Stimulated activated CD8-positive, alpha-beta memory T cell treated with anti-CD3 and anti-CD28 coated beads, Interleukin-7, amount 100 ng/mL, for 48 hours (primary cell): Measurements from ENCODE around the gene DDX54.
"Not testable (repeated sequence)": the region's sequence is repeated elsewhere in the genome, so short reads cannot be mapped to it uniquely, and the experiment has no call there.

Experiments
- DNase-seq, 2 donors: peaks; one replicate each; pipeline ENCODE4 v3.0.0-alpha.2; 2020; ENCODE audit warnings: low read depth in 1 of 2; ENCODE audit errors: extremely low read depth in 1 of 2

Gene DDX54

GRCh38 chr12:113128802-113129663 lies 56.2 kb downstream of the DDX54 start:
- DNase-seq: no peak

GRCh38 chr12:113127791-113128199 lies 57.5 kb downstream of the DDX54 start:
- DNase-seq: no peak

DNA sequence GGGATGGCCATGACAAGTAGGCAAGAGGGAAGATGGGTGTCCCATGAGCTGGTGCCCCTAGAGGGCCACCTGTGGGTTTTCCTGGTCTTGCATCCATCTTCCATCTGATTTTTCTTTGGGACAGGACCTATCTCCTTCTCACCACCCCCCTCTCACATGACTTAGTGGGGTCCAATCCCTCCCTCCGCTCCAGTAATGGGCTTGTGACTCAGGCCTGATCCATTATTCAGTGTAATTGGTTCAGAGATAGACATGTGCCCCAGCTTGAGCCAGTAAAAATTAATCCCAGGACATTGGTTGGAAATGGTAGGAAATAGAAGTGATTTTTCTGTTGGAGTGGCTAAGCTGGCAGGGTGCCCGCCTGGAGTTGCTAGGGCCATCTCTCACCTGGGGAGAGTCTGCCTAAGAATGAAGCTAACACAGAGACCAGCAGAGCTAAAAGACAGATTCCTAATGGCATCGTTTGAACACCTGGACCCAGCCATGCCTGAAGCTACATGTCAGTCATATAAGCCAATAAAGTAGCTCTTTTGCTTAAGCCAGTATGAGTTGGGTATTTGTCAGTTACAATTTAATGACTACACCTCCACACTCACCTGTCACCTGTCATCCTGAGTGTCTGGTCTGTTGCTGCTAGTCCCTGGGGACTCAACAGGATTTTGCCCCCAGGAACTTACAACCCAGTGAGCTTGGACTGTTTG lies 64.5 kb downstream of the DDX54 start:
- no peak for DNase-seq

DNA sequence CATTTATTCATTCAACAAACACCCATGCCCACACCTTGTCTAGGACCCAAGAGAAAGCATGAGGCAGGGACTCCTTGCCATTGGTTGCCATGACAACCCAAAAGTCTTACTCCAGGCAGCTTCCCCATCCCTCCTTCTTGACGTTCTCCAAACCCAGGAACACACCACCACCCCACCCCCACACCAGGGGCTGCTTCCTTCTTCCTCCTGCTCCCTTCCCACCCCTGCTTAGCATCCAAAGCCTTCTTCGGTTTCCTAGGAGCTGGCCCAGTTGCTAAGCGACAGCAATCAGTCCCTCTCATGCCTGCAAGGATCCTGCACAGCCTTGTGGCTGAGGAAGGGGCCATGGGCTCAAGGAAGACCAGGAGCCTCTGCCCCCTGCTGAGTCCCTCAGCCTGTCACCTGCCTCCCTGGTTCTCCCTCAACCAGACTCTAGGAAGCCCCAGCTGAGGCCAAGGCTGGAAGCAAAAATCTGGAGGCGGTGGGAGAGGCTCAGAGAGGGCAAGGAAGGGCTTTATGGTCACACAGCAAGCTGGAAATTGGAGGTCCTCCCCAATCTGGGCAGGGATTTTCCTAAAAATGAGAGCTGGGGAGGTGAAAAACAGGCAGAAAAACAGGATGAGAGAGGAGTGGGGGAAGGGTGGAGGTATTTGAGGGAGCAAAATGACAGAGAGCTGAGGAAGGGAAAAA lies 65.2 kb downstream of the DDX54 start:
- no peak for DNase-seq

DNA sequence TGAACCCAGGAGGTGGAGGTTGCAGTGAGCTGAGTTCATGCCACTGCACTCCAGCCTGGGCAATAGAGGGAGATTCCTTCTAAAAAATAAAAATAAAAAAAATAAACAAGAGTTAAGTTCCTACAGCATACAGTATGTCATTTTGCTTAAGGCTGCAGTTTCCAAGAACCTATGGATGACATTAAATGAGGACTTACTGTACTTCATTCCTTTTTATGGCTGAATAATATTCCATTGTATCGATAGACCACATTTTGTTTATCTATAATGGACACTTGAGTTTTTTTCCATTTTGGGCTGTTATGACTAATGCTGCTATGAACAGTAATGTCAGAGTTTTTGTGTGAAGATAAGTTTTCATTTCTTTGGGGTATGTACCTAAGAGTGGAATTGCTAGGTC lies 67.1 kb downstream of the DDX54 start:
- no peak for DNase-seq

- not testable (repeated sequence) for DNase-seq
Observed at GRCh38 chr12:113117684-113118083, 67.6 kb downstream of the DDX54 start.

DNA sequence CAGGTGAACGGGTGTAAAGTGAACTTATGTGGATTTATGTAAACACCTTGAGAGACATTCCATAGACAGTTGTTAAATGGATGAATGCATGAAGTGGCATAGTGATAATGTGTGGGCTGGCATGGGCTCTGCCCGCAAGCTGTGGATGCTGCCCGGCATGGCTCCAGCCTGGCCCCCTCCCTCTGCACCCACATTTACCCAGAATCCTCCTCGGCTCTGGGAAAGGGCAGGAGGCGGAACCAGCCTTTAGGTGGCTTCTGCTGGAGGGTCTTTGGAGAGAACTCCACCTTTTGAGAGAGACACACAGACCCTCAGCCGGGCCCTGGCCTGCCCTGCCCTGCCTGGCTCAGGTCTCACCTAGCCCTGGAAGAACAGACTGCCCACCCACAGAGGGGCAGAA lies 68.4 kb downstream of the DDX54 start:
- no peak for DNase-seq

- no peak for DNase-seq
Observed at GRCh38 chr12:113115455-113116126, 69.7 kb downstream of the DDX54 start.

DNA sequence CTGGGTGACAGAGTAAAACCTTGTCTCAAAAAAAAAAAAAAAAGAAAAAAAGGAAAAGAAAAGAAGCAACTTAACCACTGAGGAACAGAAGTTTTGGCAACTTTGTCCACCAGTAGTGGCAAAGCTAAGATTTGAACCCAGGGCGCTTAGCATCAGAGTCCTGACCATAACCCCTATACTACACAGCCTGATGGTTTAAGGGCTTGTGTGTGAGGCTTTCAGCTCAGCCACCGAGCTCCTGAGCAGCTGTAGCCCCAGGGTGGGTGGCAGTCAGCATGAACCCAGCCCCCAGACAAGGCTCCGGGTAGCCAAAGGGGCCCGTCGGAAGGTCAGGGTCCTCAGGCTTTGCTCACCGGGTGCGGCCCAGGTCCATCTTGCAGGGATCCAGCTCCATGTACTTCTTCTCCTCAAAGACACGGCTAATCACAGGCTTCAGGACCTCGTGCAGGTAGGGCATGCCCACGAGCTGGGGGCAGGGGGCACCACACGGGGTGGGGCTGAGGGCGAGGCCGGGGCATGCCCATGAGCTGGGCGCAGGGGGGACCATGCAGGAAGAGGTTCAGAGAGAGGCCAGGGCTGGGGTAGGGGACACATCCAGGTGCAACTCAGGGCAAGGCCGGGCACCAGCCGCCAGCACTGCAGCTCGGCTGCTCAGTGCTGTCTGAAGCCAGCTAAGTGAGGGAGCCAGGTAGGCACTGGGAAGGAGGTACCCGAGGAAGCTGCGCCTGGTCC lies 70.7 kb downstream of the DDX54 start:
- DNase-seq: no peak

GRCh38 chr12:113113397-113113796 lies 71.9 kb downstream of the DDX54 start:
- DNase-seq: no peak

- no peak for DNase-seq
Observed at GRCh38 chr12:113112043-113112899, 73.0 kb downstream of the DDX54 start.

- no peak for DNase-seq
Observed at GRCh38 chr12:113111247-113111646, 74.0 kb downstream of the DDX54 start.

- DNase-seq: no peak
Observed at GRCh38 chr12:113109872-113110599, 75.2 kb downstream of the DDX54 start.

DNA sequence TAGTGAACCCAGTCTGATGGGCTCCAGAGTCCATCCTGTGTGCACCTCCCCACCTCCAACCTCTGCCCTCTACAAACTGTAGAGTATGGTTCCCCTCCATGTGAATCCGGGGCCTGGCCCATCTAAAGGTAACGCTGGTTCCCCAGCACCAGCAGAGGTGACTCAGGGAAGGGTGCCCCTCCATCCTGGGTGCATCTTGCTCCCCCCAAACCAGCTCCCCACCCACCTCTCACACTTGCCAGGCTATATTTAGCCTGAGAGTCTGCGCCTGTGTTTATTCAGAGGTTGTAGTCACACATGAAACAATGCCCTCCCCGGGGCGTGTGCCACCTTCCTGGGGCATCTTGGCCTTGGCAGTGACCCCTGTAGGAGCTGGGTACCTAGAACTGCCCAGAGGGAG lies 75.9 kb downstream of the DDX54 start:
- DNase-seq: no peak

DNA sequence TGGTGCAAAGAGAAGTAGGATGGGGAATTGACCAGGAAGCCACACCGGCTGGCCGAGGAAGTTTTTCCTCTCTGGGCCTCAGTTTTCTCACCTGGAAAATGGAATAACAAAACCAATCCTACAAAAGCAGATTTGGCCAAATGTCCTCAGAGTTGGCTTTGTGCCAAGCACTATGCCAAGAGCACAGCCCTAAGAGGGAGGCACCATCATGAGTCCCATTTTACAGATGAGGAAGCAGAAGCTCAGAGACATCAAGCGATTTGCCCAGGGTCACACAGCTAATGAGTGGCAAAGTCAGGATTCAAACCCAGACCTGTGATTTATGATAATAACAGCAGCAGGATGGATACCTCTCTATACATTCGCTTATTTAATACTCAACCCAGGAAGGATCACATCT lies 77.0 kb downstream of the DDX54 start:
- DNase-seq: no peak
